GM18508 (cell line): ENCODE measurements around the gene TBX3.
"Not testable (repeated sequence)": the region's sequence is repeated elsewhere in the genome, so short reads cannot be mapped to it uniquely, and the experiment has no call there.

Source experiments
- ATAC-seq: cut with Tn5 transposase; IDR thresholded peaks from one replicate; pipeline ENCODE4 v1.9.1; 2021; ENCODE audit warnings: moderate number of reproducible peaks; ENCODE audit not compliant: insufficient read depth, unreplicated experiment

TBX3 gene

GRCh38 chr12:114684098-114684869, at the start of gene TBX3:
Gene TBX3, minus strand, starts transcription at chr12:114684175. Its CDS starts 975 bp downstream, at chr12:114683200.
- no peak for ATAC-seq

DNA sequence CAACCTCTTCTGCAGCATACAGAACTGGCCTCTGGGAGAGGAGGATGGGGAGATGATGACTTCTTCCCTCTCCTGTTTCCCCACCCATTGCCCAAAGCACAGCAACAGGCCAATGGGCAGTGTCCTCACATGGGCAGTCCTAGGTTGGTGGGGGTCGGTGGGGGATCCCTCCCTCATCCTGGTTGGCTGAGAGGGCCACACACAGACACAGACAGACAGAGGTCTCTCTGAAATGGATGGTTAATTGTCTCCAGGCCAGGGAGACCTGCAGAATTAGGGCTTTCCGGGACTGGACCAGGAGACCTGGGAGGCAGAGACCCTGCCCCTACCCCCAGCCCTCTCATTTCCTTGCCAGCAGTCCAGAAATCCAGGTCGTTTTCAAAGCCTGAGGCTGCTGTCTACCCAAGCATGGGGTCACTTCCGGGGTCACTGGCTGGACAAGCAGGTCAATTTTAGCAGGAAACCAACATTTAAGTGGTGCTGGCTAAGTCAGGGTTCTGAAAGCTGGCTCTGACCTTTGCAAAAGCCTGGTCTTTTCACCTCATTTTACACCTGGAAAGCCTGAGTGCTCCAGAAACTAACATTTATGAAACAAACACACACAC, 48.6 kb upstream of the TBX3 start:
- ATAC-seq: no peak

GRCh38 chr12:114729731-114730130, 45.8 kb upstream of the TBX3 start:
- no peak for ATAC-seq

GRCh38 chr12:114726092-114726710, 42.2 kb upstream of the TBX3 start:
- no peak for ATAC-seq

- not testable (repeated sequence) for ATAC-seq
These were observed 38.2 kb upstream of the TBX3 start for GRCh38 chr12:114722176-114722575.

DNA sequence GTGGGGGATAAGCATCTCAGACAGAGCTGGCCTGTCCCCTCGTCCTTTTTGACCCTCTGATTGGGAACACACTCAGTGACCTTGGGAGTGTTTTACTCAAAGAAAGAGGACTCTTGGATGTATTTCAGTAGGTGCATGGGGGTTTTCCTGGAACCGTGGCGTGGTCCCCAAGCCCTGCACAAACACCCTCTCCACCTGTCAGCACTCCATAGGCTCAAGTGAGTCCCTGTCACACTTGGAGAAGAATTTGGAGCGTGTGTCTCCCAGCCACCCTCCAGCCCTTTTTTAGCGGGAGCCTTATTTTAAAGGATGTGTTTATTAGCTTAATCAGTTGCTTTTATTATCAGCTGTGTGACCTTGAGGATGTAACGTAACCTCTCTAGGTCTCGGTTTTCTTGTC, 37.3 kb upstream of the TBX3 start:
- ATAC-seq: no peak

- no peak for ATAC-seq
These were observed 29.7 kb upstream of the TBX3 start for GRCh38 chr12:114713466-114714215.

- ATAC-seq: no peak
These were observed 27.7 kb upstream of the TBX3 start for GRCh38 chr12:114711689-114712152.

GRCh38 chr12:114710151-114710550, 26.2 kb upstream of the TBX3 start:
- ATAC-seq: no peak

DNA sequence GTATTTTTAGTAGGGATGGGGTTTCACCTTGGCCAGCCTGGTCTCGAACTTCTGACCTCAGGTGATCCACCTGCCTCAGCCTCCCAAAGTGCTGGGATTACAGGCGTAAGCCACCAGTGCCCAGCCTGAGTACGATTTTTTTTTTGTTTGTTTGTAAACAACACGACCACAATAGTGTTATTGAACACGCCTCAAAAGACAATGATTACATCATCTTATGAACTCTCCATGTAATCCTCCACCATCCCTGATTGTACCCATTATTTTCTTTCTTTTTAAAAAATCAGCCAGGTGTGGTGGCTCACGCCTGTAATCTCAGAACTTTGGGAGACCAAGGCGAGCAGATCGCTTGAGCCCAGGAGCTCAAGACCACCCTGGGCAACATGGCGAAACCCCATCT, 25.1 kb upstream of the TBX3 start:
- ATAC-seq: no peak

GRCh38 chr12:114708598-114708997, 24.6 kb upstream of the TBX3 start:
- ATAC-seq: not testable (repeated sequence)

DNA sequence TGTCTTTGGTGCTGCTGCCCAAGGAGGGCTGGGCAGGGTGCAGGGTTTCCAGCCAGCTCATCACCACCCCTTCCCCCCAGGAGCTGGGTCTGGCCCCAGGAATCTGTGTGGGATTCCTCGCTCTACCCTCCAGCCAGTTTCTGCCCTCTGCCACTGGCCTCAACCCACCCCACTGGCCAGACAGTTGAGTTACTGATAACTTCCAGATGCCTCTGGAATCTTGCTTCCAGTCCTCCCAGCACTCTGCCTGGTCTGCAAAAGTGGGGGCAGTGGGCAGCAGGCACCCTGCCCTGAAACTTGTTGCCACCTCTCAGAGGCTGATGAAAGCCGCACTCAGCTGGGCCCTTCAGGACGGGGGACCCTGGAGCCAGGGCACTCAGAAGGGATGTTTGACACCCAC, 20.1 kb upstream of the TBX3 start:
- ATAC-seq: no peak

DNA sequence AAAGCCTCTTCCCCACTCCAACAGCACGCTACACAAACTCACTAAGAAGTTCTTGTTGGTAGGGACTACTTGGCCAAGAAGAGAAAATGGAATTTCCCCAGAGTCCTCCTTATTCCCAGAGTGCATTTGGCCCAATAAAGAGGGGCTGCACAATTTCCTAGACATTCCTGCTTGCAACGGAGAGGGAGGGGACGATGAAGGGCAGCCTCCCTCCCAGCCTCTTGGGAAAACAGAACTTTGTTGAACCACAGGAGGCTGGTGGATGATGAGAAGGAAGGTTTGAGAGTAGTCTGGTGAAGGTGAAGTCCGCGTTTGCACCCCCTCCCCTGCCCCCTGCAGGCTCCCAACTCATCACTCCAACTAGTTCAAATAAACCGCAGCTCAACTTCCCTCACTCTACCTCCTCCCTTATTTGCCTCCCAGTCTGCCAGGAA, 19.1 kb upstream of the TBX3 start:
- no peak for ATAC-seq

DNA sequence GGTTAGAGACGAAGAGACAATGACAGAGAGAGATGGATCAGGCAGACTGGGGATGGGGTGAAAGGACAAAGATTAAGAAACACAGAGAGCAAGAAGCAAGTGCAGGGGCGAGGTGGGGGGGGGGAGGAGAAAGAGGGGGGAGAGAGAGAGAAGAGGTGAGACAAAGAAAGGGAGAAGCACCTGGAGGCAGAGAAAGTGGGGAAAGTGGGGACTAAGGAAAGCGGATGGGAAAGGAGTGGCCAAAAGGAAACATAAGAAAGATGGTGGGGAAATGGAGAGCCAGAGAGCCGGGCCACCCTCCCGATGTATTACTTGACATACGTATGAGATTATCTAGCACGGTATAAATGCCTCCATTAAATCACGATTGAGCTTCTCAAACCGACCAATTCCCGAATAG, 18.5 kb upstream of the TBX3 start:
- no peak for ATAC-seq

- no peak for ATAC-seq
These were observed 17.6 kb upstream of the TBX3 start for GRCh38 chr12:114701553-114701952.

- ATAC-seq: no peak
These were observed 17.1 kb upstream of the TBX3 start for GRCh38 chr12:114701104-114701414.

DNA sequence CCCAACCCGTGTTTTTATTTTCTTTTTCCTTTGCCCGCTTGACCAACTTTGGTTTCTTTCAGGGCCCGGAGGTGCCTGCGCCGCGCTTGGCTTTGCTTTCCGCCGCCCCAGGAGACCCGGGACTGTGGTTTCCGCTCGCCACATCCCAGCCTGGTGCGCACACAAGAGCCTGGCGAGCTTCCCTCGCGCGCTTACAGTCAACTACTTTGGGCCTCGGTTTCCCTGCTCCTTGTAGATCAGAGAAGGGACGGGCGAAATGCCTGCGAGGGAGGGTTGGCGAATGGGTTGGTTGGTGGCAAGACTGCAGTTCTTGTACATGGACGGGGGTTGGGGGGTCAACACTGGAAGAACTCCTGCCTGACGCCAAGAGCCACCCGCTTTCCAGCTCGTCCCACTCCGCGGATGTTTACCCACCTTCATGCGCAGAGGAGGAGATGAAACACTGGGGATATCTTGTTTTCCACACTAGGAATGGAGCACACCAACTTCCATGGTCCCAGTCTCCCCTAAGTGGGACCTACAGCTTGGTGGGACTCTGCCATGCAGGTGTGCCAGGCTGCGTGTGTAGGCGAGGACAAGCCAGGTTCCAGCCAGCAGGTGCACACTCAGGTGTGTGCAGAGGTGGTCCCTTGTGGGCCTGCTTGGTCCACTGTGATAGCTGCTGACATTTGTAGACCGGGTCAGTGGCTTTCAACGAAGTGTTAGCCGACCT, 16.6 kb upstream of the TBX3 start:
- ATAC-seq: no peak

- no peak for ATAC-seq
These were observed 14.7 kb upstream of the TBX3 start for GRCh38 chr12:114698566-114699163.

DNA sequence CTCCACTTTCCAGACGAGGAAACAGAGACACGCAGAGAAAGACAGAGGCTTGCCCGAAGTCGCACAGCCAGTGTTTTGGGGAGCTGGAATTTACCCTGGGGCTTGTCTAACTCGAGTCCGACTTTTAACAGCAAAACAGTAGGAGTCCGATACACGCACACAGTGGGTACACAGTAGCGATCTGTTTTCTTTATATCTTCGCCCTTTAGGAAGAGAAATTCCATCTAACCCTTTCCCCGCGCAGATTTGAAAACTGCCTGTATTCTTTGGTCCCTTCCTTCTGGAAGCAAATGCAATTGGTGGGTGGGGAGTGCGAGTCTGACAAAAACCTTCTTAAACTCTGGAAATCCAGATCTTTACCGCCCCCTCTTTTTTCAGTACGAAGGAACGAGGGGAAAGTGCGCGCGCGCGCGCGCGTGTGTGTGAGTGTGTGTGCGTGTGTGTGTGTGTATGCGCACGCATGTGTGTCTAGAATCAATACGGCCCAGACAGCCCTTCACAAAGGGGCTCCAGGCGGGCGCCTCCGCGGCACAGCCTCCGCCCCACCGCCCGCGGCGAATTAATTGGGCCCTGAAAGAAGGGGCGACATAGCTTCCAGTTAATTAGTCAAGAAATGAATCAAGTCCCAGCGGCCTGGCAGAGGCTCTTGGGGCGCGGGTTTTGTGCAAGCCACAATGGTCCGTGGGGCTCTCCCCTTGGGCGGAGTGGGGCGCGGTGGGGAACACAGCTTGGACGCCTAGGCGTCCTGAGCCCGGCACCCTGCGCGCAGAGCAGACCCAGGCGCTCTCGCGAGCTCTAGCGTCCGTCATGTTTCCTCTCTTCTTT, 14.0 kb upstream of the TBX3 start:
- ATAC-seq: no peak
